Measurements from ENCODE around the gene DACH2. TPM values are rescaled to one million over a fixed set of nuclear protein-coding genes. Genes with fewer than 3 reads are reported as not detected.

DACH2 gene
- total and polyA plus RNA-seq, 9 donors = 0.17 to 4.8 (median 0.53) TPM

DNA sequence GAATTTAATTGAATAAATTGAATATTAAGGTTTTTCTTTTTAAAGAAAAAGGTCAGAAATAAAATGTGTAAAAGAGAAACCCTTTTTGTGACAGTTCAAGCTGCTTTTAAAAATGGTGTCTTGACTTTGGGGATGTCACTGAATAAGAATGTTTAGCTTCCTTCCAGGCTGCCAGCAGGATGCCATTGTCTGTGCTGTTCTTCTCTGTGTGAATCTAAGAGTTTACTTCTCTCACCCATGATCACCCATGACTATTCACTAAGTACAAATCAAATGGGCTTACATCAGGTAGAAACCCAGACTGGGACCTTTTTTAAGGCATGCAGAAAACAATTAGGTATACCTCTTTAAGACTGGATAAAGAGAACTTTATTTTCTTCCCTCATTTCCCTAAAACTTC, 115.3 kb downstream of the DACH2 start:
- Histone ChIP-seq H3K9me3 (no peaks in the 10 kb centered on the region), H3K27me3 (no peaks in the 10 kb centered on the region), H3K4me3 (no peak overlapping the region), H3K36me3 (no peaks in the 10 kb centered on the region), H3K4me1 (ENCODE audit: insufficient read depth) (no peaks in the 10 kb centered on the region), H3K27ac (no peak overlapping the region)
- intact Hi-C loops (cut with DNase I) = no loop called here
- no peak for DNase-seq
- TF ChIP-seq CTCF (IDR thresholded peaks at IDR 0.05) (no peak), POLR2A (IDR thresholded peaks at IDR 0.05) (no peak), EP300 (IDR thresholded peaks at IDR 0.05) (no peak)

DNA sequence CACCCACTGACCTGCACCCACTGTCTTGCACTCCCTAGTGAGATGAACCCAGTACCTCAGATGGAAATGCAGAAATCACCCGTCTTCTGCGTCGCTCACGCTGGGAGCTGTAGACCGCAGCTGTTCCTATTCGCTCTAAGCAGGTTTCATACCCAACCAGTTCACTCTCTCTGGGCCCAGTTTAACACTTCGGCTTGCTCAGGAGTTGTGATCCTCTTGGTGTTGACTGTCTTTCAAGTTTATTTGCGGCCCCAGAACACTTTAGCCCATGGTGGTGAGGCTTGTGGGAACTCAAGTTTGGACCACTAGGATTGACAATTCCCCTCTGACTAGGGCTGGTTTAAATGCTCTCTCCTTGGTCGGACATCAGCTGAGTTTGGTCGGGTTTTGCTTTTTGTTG, 147.0 kb downstream of the DACH2 start:
- DNase-seq = no peak
- Histone ChIP-seq H3K4me3 (no peak overlapping the region), H3K4me1 (ENCODE audit: insufficient read depth) (no peaks in the 10 kb centered on the region), H3K36me3 (no peaks in the 10 kb centered on the region), H3K27me3 (no peaks in the 10 kb centered on the region), H3K9me3 (no peaks in the 10 kb centered on the region), H3K27ac (no peak overlapping the region)
- 70 to 73% (median 71%) methylated on average over 10 of the region's 10 CpGs for WGBS, 3 donors
- intact Hi-C loops (cut with DNase I) = no loop called here
- TF ChIP-seq CTCF (IDR thresholded peaks at IDR 0.05) (no peak), EP300 (IDR thresholded peaks at IDR 0.05) (no peak), POLR2A (IDR thresholded peaks at IDR 0.05) (no peak)

DNA sequence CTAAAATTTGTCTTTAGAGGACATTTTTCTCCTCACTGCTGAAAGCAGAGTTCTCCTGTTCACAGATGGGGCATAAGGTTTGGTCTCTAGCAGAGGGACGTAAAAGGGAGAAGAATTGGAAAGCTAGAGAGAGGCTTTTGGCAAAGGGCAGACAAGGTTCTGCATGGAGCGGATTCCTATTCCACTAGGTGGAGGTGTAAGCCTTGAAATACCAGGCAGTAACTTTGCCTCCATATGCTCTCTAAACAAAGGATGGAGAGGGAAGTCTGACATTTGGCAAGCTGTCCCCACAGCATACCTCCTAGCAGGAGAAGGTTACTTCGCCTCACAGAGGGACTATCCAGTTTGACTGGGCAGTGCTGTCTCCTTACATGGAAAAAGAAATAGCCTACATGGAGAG, 174.7 kb downstream of the DACH2 start:
- Histone ChIP-seq H3K9me3 (peaks cover 0 to 7% of the 10 kb centered on the region in 2 donors), H3K27me3 (no peaks in the 10 kb centered on the region), H3K4me1 (ENCODE audit: insufficient read depth) (no peaks in the 10 kb centered on the region), H3K4me3 (no peak overlapping the region), H3K36me3 (no peaks in the 10 kb centered on the region), H3K27ac (no peak overlapping the region)
- intact Hi-C loops (cut with DNase I) = no loop called here
- WGBS, 3 donors = 75 to 80% (median 77%) methylated on average over 3 of the region's 3 CpGs
- no peak for DNase-seq
- TF ChIP-seq EP300 (IDR thresholded peaks at IDR 0.05) (no peak), CTCF (IDR thresholded peaks at IDR 0.05) (no peak), POLR2A (IDR thresholded peaks at IDR 0.05) (no peak)

DNA sequence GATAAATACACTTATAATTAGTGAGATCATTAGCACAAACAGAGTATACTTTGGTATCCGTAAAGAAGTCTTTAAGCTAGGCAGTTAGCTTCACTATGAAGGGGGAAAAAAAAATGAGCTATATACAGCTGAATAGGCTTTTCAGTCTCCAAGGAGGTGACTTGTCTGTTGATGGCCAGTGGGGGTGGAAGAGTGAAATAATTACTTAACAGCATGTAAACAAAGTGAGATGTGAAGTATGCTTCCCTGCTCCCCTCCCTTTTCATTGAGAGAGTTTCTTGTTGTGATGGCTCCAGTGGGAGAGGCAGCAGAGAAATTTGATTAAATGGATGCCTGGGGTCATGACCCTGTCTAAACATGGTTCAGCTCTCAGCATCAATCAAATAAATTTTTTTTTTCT, 180.9 kb downstream of the DACH2 start:
- Histone ChIP-seq H3K4me1 (ENCODE audit: insufficient read depth) (no peaks in the 10 kb centered on the region), H3K4me3 (no peak overlapping the region), H3K9me3 (no peaks in the 10 kb centered on the region), H3K27me3 (no peaks in the 10 kb centered on the region), H3K36me3 (no peaks in the 10 kb centered on the region), H3K27ac (no peak overlapping the region)
- 87 to 96% (median 87%) methylated on average over 1 of the region's 1 CpG for WGBS, 3 donors
- DNase-seq = no peak
- intact Hi-C loops (cut with DNase I) = no loop called here
- TF ChIP-seq EP300 (IDR thresholded peaks at IDR 0.05) (no peak), CTCF (IDR thresholded peaks at IDR 0.05) (no peak), POLR2A (IDR thresholded peaks at IDR 0.05) (no peak)

GRCh38 chrX:86348669-86349068, 200.4 kb downstream of the DACH2 start:
- H3K36me3 ChIP-seq = no peaks in the 10 kb centered on the region
- H3K4me1 ChIP-seq (ENCODE audit: insufficient read depth) = no peaks in the 10 kb centered on the region
- no peak overlapping the region for H3K4me3 ChIP-seq
- H3K9me3 ChIP-seq = no peaks in the 10 kb centered on the region
- no peaks in the 10 kb centered on the region for H3K27me3 ChIP-seq
- H3K27ac ChIP-seq = no peak overlapping the region
- no peak for DNase-seq
- TF ChIP-seq EP300 (IDR thresholded peaks at IDR 0.05) (no peak), CTCF (IDR thresholded peaks at IDR 0.05) (no peak), POLR2A (IDR thresholded peaks at IDR 0.05) (no peak)
- WGBS, 3 donors = 33 to 60% (median 56%) methylated on average over 4 of the region's 4 CpGs
- intact Hi-C loops (cut with DNase I) = no loop called here

All from ovary (tissue), 9 donors.